GM23338 (cell line): ENCODE results near the gene SCAMP5. TPM values are rescaled to one million over a fixed set of nuclear protein-coding genes. Genes with fewer than 3 reads are reported as not detected.

Experiments used
- ATAC-seq: fragments of 200-7000 bp; cut with Tn5 transposase; 3 replicates; pipeline ENCODE4 v1.9.1; 2020
- DNase-seq: peaks from one replicate; pipeline ENCODE4 v3.0.0-alpha.2; 2015; ENCODE audit warnings: low spot score
- H2AFZ ChIP-seq: fragments of 200-600 bp; sonication (generic); 2 replicates; pipeline ENCODE4 v1.8.0; 2016; ENCODE audit warnings: antibody characterized with exemption, mild to moderate bottlenecking, moderate library complexity
- H3F3A ChIP-seq: fragments of 200-600 bp; sonication (generic); replicated peaks from 2 replicates; pipeline ENCODE4 v1.8.0; 2017; ENCODE audit warnings: antibody characterized with exemption, mixed run types, low read depth
- H3K27ac ChIP-seq: fragments of 200-600 bp; sonication (generic); 2 replicates; pipeline ENCODE4 v1.6.1; 2016; ENCODE audit warnings: low read depth
- H3K27me3 ChIP-seq: fragments of 200-600 bp; sonication (generic); 2 replicates; pipeline ENCODE4 v1.8.0; 2016; ENCODE audit warnings: mild to moderate bottlenecking, mixed run types, moderate library complexity; ENCODE audit not compliant: insufficient read depth
- H3K36me3 ChIP-seq: fragments of 200-600 bp; sonication (generic); 2 replicates; pipeline ENCODE4 v1.8.0; 2016; ENCODE audit warnings: mild to moderate bottlenecking; ENCODE audit not compliant: insufficient read depth
- H3K4me1 ChIP-seq: fragments of 200-600 bp; sonication (generic); 2 replicates; pipeline ENCODE4 v1.8.0; 2016; ENCODE audit warnings: mild to moderate bottlenecking, moderate library complexity; ENCODE audit not compliant: insufficient read depth
- H3K4me2 ChIP-seq: fragments of 200-600 bp; sonication (generic); 2 replicates; pipeline ENCODE4 v1.7.1; 2017; ENCODE audit warnings: mixed run types
- H3K4me3 ChIP-seq: fragments of 200-600 bp; sonication (generic); 2 replicates; pipeline ENCODE4 v1.6.1; 2016; ENCODE audit warnings: mixed run types
- H3K79me2 ChIP-seq: fragments of 200-600 bp; sonication (generic); replicated peaks from 2 replicates; pipeline ENCODE4 v1.8.0; 2017; ENCODE audit warnings: mild to moderate bottlenecking; ENCODE audit not compliant: insufficient read depth
- H3K9me2 ChIP-seq: fragments of 200-600 bp; sonication (generic); 2 replicates; pipeline ENCODE4 v1.8.0; 2017; ENCODE audit not compliant: insufficient read depth
- H4K20me1 ChIP-seq: fragments of 200-600 bp; sonication (generic); replicated peaks from 2 replicates; pipeline ENCODE4 v1.8.0; 2017; ENCODE audit warnings: mild to moderate bottlenecking; ENCODE audit not compliant: insufficient read depth
- H3K27ac Mint-ChIP-seq: 2 replicates; pipeline ENCODE4 v1.8.0; 2020; ENCODE audit warnings: inconsistent platforms, mild to moderate bottlenecking, moderate library complexity, mixed read lengths
- H3K27me3 Mint-ChIP-seq: 3 replicates; pipeline ENCODE4 v1.8.0; 2022; ENCODE audit warnings: low read depth, mild to moderate bottlenecking, moderate library complexity, mixed read lengths, inconsistent platforms; ENCODE audit not compliant: insufficient read depth, poor library complexity
- H3K36me3 Mint-ChIP-seq: 3 replicates; pipeline ENCODE4 v1.8.0; 2021; ENCODE audit warnings: low read depth, mild to moderate bottlenecking, inconsistent platforms, moderate library complexity, mixed read lengths
- H3K4me1 Mint-ChIP-seq: 3 replicates; pipeline ENCODE4 v1.8.0; 2020; ENCODE audit warnings: mild to moderate bottlenecking, inconsistent platforms, mixed read lengths
- H3K4me3 Mint-ChIP-seq: 3 replicates; pipeline ENCODE4 v1.8.0; 2021; ENCODE audit warnings: moderate library complexity, mild to moderate bottlenecking, inconsistent platforms, mixed read lengths
- H3K9me3 Mint-ChIP-seq: 3 replicates; pipeline ENCODE4 v1.8.0; 2020; ENCODE audit warnings: moderate library complexity, mild to moderate bottlenecking, inconsistent platforms, mixed read lengths
- CREB1 ChIP-seq: fragments of 250-450 bp; sonication (Bioruptor Pico); IDR thresholded peaks from 2 replicates; pipeline ENCODE4 v1.5.0; 2020; ENCODE audit warnings: low read depth, mild to moderate bottlenecking, moderate library complexity
- EZH2 ChIP-seq: fragments of 200-600 bp; sonication (generic); IDR thresholded peaks from one replicate; pipeline ENCODE4 v1.8.0; 2017; ENCODE audit warnings: antibody characterized with exemption, mild to moderate bottlenecking, low read depth; ENCODE audit not compliant: unreplicated experiment
- EZH2phosphoT487 ChIP-seq: fragments of 200-600 bp; sonication (generic); IDR thresholded peaks from one replicate; pipeline ENCODE4 v1.8.1; 2018; ENCODE audit warnings: antibody characterized with exemption; ENCODE audit not compliant: unreplicated experiment
- JUNB ChIP-seq: IDR thresholded peaks from one replicate; pipeline ENCODE4 v1.6.1; 2016; ENCODE audit warnings: antibody characterized with exemption; ENCODE audit not compliant: unreplicated experiment
- NANOG ChIP-seq: IDR thresholded peaks from 2 replicates; pipeline ENCODE4 v1.6.1; 2016; ENCODE audit warnings: antibody characterized with exemption, borderline replicate concordance
- POLR2AphosphoS5 ChIP-seq: IDR thresholded peaks from 2 replicates; pipeline ENCODE4 v1.6.1; 2016; ENCODE audit warnings: antibody characterized with exemption, low read depth
- STAT1 ChIP-seq: IDR thresholded peaks from one replicate; pipeline ENCODE4 v1.6.1; 2016; ENCODE audit warnings: antibody characterized with exemption; ENCODE audit not compliant: unreplicated experiment
- ZNF114 ChIP-seq: fragments of 250-450 bp; sonication (Bioruptor Pico); IDR thresholded peaks from 2 replicates; pipeline ENCODE4 v1.5.0; 2020; ENCODE audit warnings: mild to moderate bottlenecking, moderate library complexity
- ZNF331 ChIP-seq: fragments of 250-450 bp; sonication (Bioruptor Pico); IDR thresholded peaks from 2 replicates; pipeline ENCODE4 v1.5.0; 2020; ENCODE audit warnings: low read depth, mild to moderate bottlenecking, moderate library complexity
- polyA plus RNA-seq: library from polyadenylated mRNA; unstranded; fragments of >200 nt; fragmentation: Nextera tagmentation; extraction: Ambion mirVana; gene quantifications from 2 replicates; pipeline ENCODE4 v1.2.1, GENCODE V29; 2016
- total RNA-seq: library from RNA; depleted of rRNA; stranded (reverse); fragments of >200 nt; shearing (Covaris generic); gene quantifications from 2 replicates; pipeline ENCODE4 v1.2.3, GENCODE V29; 2014
- TF ChIP-seq, protein P1 (sequence below), 2 experiments: fragments of 200-600 bp in 1 of 2; sonication (generic) in 1 of 2; conservative IDR thresholded peaks; 2 replicates each; pipeline versions ENCODE4 v1.5.1 to v1.6.1; 2016 to 2017; ENCODE audit warnings: antibody characterized with exemption in 2 of 2, low read depth in 2 of 2, mild to moderate bottlenecking in 2 of 2, moderate library complexity in 1 of 2
- TF ChIP-seq, protein P2 (sequence below): IDR thresholded peaks from 2 replicates; pipeline ENCODE4 v1.6.1; 2016; ENCODE audit warnings: antibody characterized with exemption
- TF ChIP-seq, protein P3 (sequence below): IDR thresholded peaks from one replicate; pipeline ENCODE4 v1.6.1; 2018; ENCODE audit warnings: antibody characterized with exemption; ENCODE audit not compliant: unreplicated experiment

The SCAMP5 gene
- total and polyA plus RNA-seq, 2 experiments from 2014 or later: 12.8 to 43.3 TPM

DNA sequence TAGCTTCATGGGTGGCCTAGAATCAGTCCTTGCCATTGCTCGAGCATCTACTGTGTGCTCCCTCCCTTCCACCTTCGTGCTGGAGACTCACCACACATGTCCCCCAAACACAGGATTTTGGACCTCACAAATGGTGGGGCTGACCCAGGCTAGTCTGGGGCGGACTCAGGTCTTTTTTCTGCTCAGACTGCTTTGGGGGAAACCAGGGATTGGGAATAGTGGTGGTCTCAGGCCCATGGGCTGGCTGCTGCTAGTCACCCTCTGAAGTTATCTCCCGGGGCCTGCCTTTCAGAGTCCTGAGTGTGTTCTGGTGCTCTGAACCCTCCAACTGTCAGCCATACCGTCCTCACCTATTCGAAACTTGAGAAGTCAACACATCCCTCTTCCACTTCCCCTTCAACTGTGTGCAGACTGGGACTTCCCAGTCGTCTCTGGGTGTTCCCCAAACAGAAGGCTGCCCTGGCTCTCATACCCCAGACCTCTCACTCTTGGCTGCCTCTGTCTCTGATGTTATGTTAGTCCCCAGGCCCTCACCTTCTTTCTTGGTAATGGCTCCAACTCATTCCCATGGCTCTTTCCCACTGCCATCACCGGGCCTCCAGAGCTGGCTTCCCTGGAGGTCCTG, 74.0 kb downstream of the SCAMP5 start (continued):
- TF ChIP-seq, protein P1, sequence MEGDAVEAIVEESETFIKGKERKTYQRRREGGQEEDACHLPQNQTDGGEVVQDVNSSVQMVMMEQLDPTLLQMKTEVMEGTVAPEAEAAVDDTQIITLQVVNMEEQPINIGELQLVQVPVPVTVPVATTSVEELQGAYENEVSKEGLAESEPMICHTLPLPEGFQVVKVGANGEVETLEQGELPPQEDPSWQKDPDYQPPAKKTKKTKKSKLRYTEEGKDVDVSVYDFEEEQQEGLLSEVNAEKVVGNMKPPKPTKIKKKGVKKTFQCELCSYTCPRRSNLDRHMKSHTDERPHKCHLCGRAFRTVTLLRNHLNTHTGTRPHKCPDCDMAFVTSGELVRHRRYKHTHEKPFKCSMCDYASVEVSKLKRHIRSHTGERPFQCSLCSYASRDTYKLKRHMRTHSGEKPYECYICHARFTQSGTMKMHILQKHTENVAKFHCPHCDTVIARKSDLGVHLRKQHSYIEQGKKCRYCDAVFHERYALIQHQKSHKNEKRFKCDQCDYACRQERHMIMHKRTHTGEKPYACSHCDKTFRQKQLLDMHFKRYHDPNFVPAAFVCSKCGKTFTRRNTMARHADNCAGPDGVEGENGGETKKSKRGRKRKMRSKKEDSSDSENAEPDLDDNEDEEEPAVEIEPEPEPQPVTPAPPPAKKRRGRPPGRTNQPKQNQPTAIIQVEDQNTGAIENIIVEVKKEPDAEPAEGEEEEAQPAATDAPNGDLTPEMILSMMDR (conservative IDR thresholded peaks at IDR 0.05; ENCODE audit: low read depth in 2 of 2): no peak
- no peak for TF ChIP-seq CREB1 (CRISPR knock-in tag)
- TF ChIP-seq EZH2: no peak
- TF ChIP-seq NANOG: no peak
- no peak for TF ChIP-seq ZNF331 (CRISPR knock-in tag)
- TF ChIP-seq, protein P2, sequence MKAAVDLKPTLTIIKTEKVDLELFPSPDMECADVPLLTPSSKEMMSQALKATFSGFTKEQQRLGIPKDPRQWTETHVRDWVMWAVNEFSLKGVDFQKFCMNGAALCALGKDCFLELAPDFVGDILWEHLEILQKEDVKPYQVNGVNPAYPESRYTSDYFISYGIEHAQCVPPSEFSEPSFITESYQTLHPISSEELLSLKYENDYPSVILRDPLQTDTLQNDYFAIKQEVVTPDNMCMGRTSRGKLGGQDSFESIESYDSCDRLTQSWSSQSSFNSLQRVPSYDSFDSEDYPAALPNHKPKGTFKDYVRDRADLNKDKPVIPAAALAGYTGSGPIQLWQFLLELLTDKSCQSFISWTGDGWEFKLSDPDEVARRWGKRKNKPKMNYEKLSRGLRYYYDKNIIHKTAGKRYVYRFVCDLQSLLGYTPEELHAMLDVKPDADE: no peak
- TF ChIP-seq POLR2AphosphoS5: no peak
- no peak for TF ChIP-seq EZH2phosphoT487
- no peak for TF ChIP-seq STAT1
- TF ChIP-seq, protein P3, sequence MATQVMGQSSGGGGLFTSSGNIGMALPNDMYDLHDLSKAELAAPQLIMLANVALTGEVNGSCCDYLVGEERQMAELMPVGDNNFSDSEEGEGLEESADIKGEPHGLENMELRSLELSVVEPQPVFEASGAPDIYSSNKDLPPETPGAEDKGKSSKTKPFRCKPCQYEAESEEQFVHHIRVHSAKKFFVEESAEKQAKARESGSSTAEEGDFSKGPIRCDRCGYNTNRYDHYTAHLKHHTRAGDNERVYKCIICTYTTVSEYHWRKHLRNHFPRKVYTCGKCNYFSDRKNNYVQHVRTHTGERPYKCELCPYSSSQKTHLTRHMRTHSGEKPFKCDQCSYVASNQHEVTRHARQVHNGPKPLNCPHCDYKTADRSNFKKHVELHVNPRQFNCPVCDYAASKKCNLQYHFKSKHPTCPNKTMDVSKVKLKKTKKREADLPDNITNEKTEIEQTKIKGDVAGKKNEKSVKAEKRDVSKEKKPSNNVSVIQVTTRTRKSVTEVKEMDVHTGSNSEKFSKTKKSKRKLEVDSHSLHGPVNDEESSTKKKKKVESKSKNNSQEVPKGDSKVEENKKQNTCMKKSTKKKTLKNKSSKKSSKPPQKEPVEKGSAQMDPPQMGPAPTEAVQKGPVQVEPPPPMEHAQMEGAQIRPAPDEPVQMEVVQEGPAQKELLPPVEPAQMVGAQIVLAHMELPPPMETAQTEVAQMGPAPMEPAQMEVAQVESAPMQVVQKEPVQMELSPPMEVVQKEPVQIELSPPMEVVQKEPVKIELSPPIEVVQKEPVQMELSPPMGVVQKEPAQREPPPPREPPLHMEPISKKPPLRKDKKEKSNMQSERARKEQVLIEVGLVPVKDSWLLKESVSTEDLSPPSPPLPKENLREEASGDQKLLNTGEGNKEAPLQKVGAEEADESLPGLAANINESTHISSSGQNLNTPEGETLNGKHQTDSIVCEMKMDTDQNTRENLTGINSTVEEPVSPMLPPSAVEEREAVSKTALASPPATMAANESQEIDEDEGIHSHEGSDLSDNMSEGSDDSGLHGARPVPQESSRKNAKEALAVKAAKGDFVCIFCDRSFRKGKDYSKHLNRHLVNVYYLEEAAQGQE: no peak
- TF ChIP-seq ZNF114 (CRISPR knock-in tag): no peak
- no peak for TF ChIP-seq JUNB

DNA sequence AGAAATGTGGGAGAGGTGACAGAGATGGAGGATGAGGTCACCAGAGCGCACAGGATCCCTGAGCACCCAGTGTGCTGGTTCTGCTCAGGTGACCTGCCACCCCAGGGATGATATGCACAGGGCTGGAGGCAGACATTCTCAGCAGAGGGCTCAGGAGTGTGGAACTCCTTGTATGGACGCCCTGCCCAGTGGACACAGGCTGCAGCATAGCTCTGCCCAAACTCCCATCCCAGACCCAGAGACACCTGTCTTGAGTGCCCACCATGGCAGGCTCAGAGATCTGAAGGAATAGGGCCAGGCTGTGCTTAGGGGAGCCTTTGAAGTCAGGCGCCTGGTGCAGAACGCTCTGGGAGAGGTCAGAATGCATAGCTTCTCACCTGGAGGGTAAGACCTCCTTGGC, 75.3 kb downstream of the SCAMP5 start:
- Histone ChIP-seq H3K36me3 (no peaks in the 10 kb centered on the region), H3K4me3 (no peak overlapping the region), H3K27ac (no peak overlapping the region), H3F3A (no peaks in the 10 kb centered on the region), H3K4me2 (no peak overlapping the region), H2AFZ (no peak overlapping the region), H4K20me1 (no peaks in the 10 kb centered on the region), H3K4me1 (no peaks in the 10 kb centered on the region), H3K27me3 (no peaks in the 10 kb centered on the region), H3K9me2 (no peaks in the 10 kb centered on the region), H3K79me2 (no peaks in the 10 kb centered on the region)
- ATAC-seq: no peak
- Mint-ChIP-seq H3K4me3 (no peak overlapping the region), H3K27me3 (peaks cover 6% of the 10 kb centered on the region), H3K4me1 (no peaks in the 10 kb centered on the region; the same call in 2 of the 3 replicates), H3K27ac (no peak overlapping the region), H3K9me3 (peaks cover 35% of the 10 kb centered on the region), H3K36me3 (peaks cover 20% of the 10 kb centered on the region)
- DNase-seq: no peak
- no peak for TF ChIP-seq EZH2
- TF ChIP-seq, protein P3: no peak
